Neural cell (in vitro differentiated cells): Measurements from ENCODE around the gene ADSS1.

Experiments used
- EP300 ChIP-seq: fragments of 450-650 bp; conservative IDR thresholded peaks from 2 replicates; pipeline ENCODE4 v1.6.1; 2014; ENCODE audit warnings: antibody characterized with exemption, mild to moderate bottlenecking, moderate library complexity; ENCODE audit not compliant: poor library complexity, severe bottlenecking
- RAD21 ChIP-seq: fragments of 450-650 bp; conservative IDR thresholded peaks from 2 replicates; pipeline ENCODE4 v1.6.1; 2014; ENCODE audit warnings: antibody characterized with exemption, mild to moderate bottlenecking, moderate library complexity
- TF ChIP-seq, protein P1 (sequence below): fragments of 450-650 bp; IDR thresholded peaks from 2 replicates; pipeline ENCODE4 v1.5.1; 2014; ENCODE audit warnings: antibody characterized with exemption, mild to moderate bottlenecking, moderate library complexity; ENCODE audit not compliant: poor library complexity, severe bottlenecking

- TF ChIP-seq, protein P1, sequence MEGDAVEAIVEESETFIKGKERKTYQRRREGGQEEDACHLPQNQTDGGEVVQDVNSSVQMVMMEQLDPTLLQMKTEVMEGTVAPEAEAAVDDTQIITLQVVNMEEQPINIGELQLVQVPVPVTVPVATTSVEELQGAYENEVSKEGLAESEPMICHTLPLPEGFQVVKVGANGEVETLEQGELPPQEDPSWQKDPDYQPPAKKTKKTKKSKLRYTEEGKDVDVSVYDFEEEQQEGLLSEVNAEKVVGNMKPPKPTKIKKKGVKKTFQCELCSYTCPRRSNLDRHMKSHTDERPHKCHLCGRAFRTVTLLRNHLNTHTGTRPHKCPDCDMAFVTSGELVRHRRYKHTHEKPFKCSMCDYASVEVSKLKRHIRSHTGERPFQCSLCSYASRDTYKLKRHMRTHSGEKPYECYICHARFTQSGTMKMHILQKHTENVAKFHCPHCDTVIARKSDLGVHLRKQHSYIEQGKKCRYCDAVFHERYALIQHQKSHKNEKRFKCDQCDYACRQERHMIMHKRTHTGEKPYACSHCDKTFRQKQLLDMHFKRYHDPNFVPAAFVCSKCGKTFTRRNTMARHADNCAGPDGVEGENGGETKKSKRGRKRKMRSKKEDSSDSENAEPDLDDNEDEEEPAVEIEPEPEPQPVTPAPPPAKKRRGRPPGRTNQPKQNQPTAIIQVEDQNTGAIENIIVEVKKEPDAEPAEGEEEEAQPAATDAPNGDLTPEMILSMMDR: no peak
- TF ChIP-seq RAD21 (no peak), EP300 (no peak)
Observed at GRCh38 chr14:104734601-104734990, 10.6 kb downstream of the ADSS1 start.
